Ureter (tissue), 1 donor: Measurements from ENCODE around the gene SLC25A44. TPM values are rescaled to one million over a fixed set of nuclear protein-coding genes. Genes with fewer than 3 reads are reported as not detected.
"Not testable (repeated sequence)": the region's sequence is repeated elsewhere in the genome, so short reads cannot be mapped to it uniquely, and the experiment has no call there.

Experiments
- DNase-seq: peaks from one replicate; pipeline ENCODE4 v3.0.0-alpha.2; 2020; ENCODE audit warnings: low spot score
- total RNA-seq: library from RNA; stranded (reverse); gene quantifications from one replicate; pipeline ENCODE4 v1.2.4, GENCODE V29; 2023
- donor health status: DM: yes; HTN: yes; CAD: no.

Gene SLC25A44
- total RNA-seq, 1 donor from 2014 or later: 24.7 TPM

- no peak for DNase-seq
Measured at GRCh38 chr1:156163712-156164111, 30.2 kb upstream of the SLC25A44 start.

- no peak for DNase-seq
Measured at GRCh38 chr1:156164125-156164831, 29.6 kb upstream of the SLC25A44 start.

- DNase-seq: no peak
Measured at GRCh38 chr1:156165083-156165482, 28.8 kb upstream of the SLC25A44 start.

- DNase-seq: no peak
Measured at GRCh38 chr1:156167536-156167935, 26.4 kb upstream of the SLC25A44 start.

GRCh38 chr1:156172696-156173470, 21.0 kb upstream of the SLC25A44 start:
- DNase-seq: no peak

GRCh38 chr1:156176610-156177210, 17.2 kb upstream of the SLC25A44 start:
- DNase-seq: no peak

- no peak for DNase-seq
Measured at GRCh38 chr1:156177919-156178654, 15.8 kb upstream of the SLC25A44 start.

GRCh38 chr1:156180471-156180870, 13.4 kb upstream of the SLC25A44 start:
- no peak for DNase-seq

GRCh38 chr1:156181391-156181924, 12.4 kb upstream of the SLC25A44 start:
- not testable (repeated sequence) for DNase-seq

GRCh38 chr1:156182010-156182779, 11.7 kb upstream of the SLC25A44 start:
- not testable (repeated sequence) for DNase-seq

- not testable (repeated sequence) for DNase-seq
Measured at GRCh38 chr1:156186347-156187177, 7.3 kb upstream of the SLC25A44 start.

- not testable (repeated sequence) for DNase-seq
Measured at GRCh38 chr1:156190265-156190664, 3.6 kb upstream of the SLC25A44 start.

- DNase-seq: no peak
Measured at GRCh38 chr1:156191292-156191964, 2.5 kb upstream of the SLC25A44 start.

- no peak for DNase-seq
Measured at GRCh38 chr1:156193208-156193487, 756 bp upstream of the SLC25A44 start.

GRCh38 chr1:156194300-156194652, 372 bp downstream of the SLC25A44 start:
- peak; percentile 46 for DNase-seq

- DNase-seq: no peak
Measured at GRCh38 chr1:156195853-156196252, 1.9 kb downstream of the SLC25A44 start.

GRCh38 chr1:156196445-156196844, 2.5 kb downstream of the SLC25A44 start:
- DNase-seq: no peak

- DNase-seq: no peak
Measured at GRCh38 chr1:156198831-156199349, 5.0 kb downstream of the SLC25A44 start.

GRCh38 chr1:156200044-156200443, 6.1 kb downstream of the SLC25A44 start:
- DNase-seq: no peak

- no peak for DNase-seq
Measured at GRCh38 chr1:156203331-156203730, 9.4 kb downstream of the SLC25A44 start.
